K562 (cell line): ENCODE measurements around the gene MAN2B1. TPM values are rescaled to one million over a fixed set of nuclear protein-coding genes. Genes with fewer than 3 reads are reported as not detected.

Source experiments
- C11orf30 ChIP-seq: fragments of 450-650 bp; IDR thresholded peaks from 2 replicates; pipeline ENCODE4 v1.6.1; 2016; ENCODE audit warnings: low read depth, mild to moderate bottlenecking
- CTBP1 ChIP-seq: fragments of 450-650 bp; IDR thresholded peaks from 2 replicates; pipeline ENCODE4 v1.6.1; 2016; ENCODE audit warnings: borderline replicate concordance
- EHMT2 ChIP-seq: fragments of 450-650 bp; IDR thresholded peaks from 2 replicates; pipeline ENCODE4 v1.6.1; 2018; ENCODE audit warnings: antibody characterized with exemption
- ELF1 ChIP-seq: fragments of 200-800 bp; sonication (Bioruptor generic); IDR thresholded peaks from 2 replicates; pipeline ENCODE4 v1.6.1; 2016; ENCODE audit warnings: missing genetic modification characterization, missing compliant biosample characterization
- FOXM1 ChIP-seq, 2 experiments: fragments of 450-650 bp in 1 of 2; sonication (generic) in 1 of 2; formaldehyde crosslinking in 1 of 2; IDR thresholded peaks; 2 replicates each; pipeline versions ENCODE4 v1.6.1 to v1.9.0; 2017 to 2022; ENCODE audit warnings: low read depth in 2 of 2, mild to moderate bottlenecking in 2 of 2, missing genetic modification reagents in 1 of 2, moderate library complexity in 1 of 2
- HBP1 ChIP-seq: fragments of 450-650 bp; formaldehyde crosslinking; IDR thresholded peaks from 2 replicates; pipeline ENCODE4 v1.4.0; 2022; ENCODE audit warnings: missing genetic modification characterization
- NFIX ChIP-seq: fragments of 250-450 bp; sonication (Bioruptor Pico); IDR thresholded peaks from 2 replicates; pipeline ENCODE4 v1.4.0; 2020; ENCODE audit warnings: low read depth, mild to moderate bottlenecking, moderate library complexity
- SIX5 ChIP-seq, 2 experiments: IDR thresholded peaks; 2 replicates each; pipeline ENCODE4 v1.6.1; 2011; ENCODE audit warnings: low read length in 2 of 2, borderline replicate concordance in 1 of 2, low read depth in 1 of 2, mild to moderate bottlenecking in 1 of 2, moderate library complexity in 1 of 2; ENCODE audit not compliant: insufficient read depth in 1 of 2
- SMAD2 ChIP-seq: fragments of 150-350 bp; IDR thresholded peaks from 2 replicates; pipeline ENCODE4 v1.6.1; 2014; ENCODE audit warnings: low read depth, mild to moderate bottlenecking, low read length
- SNIP1 ChIP-seq: fragments of 450-650 bp; IDR thresholded peaks from 2 replicates; pipeline ENCODE4 v1.7.1; 2017; ENCODE audit warnings: low read depth, mild to moderate bottlenecking
- SRSF7 ChIP-seq: fragments of 200-400 bp; formaldehyde crosslinking; optimal IDR thresholded peaks from 2 replicates; pipeline ENCODE3; 2017; ENCODE audit warnings: mild to moderate bottlenecking, low read depth, low read length
- U2AF2 ChIP-seq: fragments of 200-400 bp; formaldehyde crosslinking; optimal IDR thresholded peaks from 2 replicates; pipeline ENCODE3; 2017; ENCODE audit warnings: low read depth, mild to moderate bottlenecking, low read length
- ZBED1 ChIP-seq: IDR thresholded peaks from 2 replicates; pipeline ENCODE4 v1.6.1; 2014
- ZBTB1 ChIP-seq: sonication (generic); formaldehyde crosslinking; IDR thresholded peaks from 2 replicates; pipeline ENCODE4 v1.8.1; 2023; ENCODE audit warnings: missing genetic modification reagents, low read depth, mild to moderate bottlenecking, borderline replicate concordance
- ZFP30 ChIP-seq: fragments of 250-450 bp; sonication (Bioruptor Pico); IDR thresholded peaks from 2 replicates; pipeline ENCODE4 v1.8.0; 2022; ENCODE audit warnings: moderate library complexity, mild to moderate bottlenecking, inconsistent platforms, borderline replicate concordance
- ZFP36 ChIP-seq: fragments of 150-350 bp; IDR thresholded peaks from 2 replicates; pipeline ENCODE4 v1.6.1; 2018; ENCODE audit warnings: low read length, low read depth; ENCODE audit not compliant: partially characterized antibody
- ZNF212 ChIP-seq: fragments of 450-650 bp; formaldehyde crosslinking; IDR thresholded peaks from 2 replicates; pipeline ENCODE4 v1.4.0; 2020; ENCODE audit warnings: mild to moderate bottlenecking
- ZNF253 ChIP-seq: fragments of 250-450 bp; sonication (Bioruptor Pico); conservative IDR thresholded peaks from 2 replicates; pipeline ENCODE4 v1.6.1; 2021; ENCODE audit warnings: mild to moderate bottlenecking
- ZNF445 ChIP-seq: fragments of 250-450 bp; sonication (Bioruptor Pico); IDR thresholded peaks from 2 replicates; pipeline ENCODE4 v1.4.0; 2020; ENCODE audit warnings: low read depth, mild to moderate bottlenecking, moderate library complexity
- ZSCAN29 ChIP-seq: fragments of 450-650 bp; IDR thresholded peaks from 2 replicates; pipeline ENCODE4 v1.6.1; 2017
- polyA plus RNA-seq, 8 experiments: library from polyadenylated mRNA; depleted of rRNA in 4 of 8; stranded (reverse) in 5 of 8; unstranded in 3 of 8; fragments of >200 nt; fragmentation: Nextera tagmentation in 2 of 8; fragmentation: Illumina TruSeq in 1 of 8; extraction: Ambion mirVana in 2 of 8; extraction: Trizol in 1 of 8; gene quantifications; 2 replicates each; pipeline versions ENCODE4 v1.2.1 to v1.2.3, GENCODE V29; 2011 to 2014; ENCODE audit warnings: inconsistent platforms in 1 of 8, missing spikeins in 1 of 8
- total RNA-seq, 7 experiments: library from RNA; depleted of rRNA in 6 of 7; stranded (reverse); fragments of >200 nt in 6 of 7; fragmentation: Illumina TruSeq in 2 of 7; extraction: Trizol in 2 of 7; gene quantifications; 2 replicates each; pipeline versions ENCODE4 v1.2.1 to v1.2.3, GENCODE V29; 2011 to 2021; ENCODE audit warnings: low replicate concordance in 1 of 7
- TF ChIP-seq, protein P1 (sequence below), 2 experiments: IDR thresholded peaks in 1 of 2; conservative IDR thresholded peaks in 1 of 2; 2 replicates each; pipeline ENCODE4 v1.6.1; 2016; ENCODE audit warnings: low read depth in 2 of 2, mild to moderate bottlenecking in 1 of 2, missing compliant biosample characterization in 1 of 2, missing genetic modification characterization in 1 of 2, moderate library complexity in 1 of 2
- TF ChIP-seq, protein P2 (sequence below): fragments of 450-650 bp; conservative IDR thresholded peaks from 2 replicates; pipeline ENCODE4 v1.6.1; 2016; ENCODE audit warnings: missing genetic modification characterization, low read depth, mild to moderate bottlenecking, control low read depth, missing compliant biosample characterization

MAN2B1 gene
- total and polyA plus RNA-seq, 9 of the 15 experiments (the other 6 are each of a cell fraction or from before 2014, with no cell fraction given) = 0.59 to 33.8 (median 11.4) TPM

GRCh38 chr19:12610540-12611360 is 55.8 kb downstream of the MAN2B1 start, which contains the start of the genes ZNF490 and ZNF791 (continued):
- TF ChIP-seq FOXM1 (IDR thresholded peaks at IDR 0.05; ENCODE audit: low read depth) = no peak
- 0 out of 2 replicates have a peak, but pooled peaks have one; percentile 37 for TF ChIP-seq FOXM1 (CRISPR knock-in tag; IDR thresholded peaks at IDR 0.05; ENCODE audit: low read depth)
- no peak for TF ChIP-seq SMAD2
- no peak for TF ChIP-seq SNIP1
- TF ChIP-seq ZSCAN29 = no peak
- TF ChIP-seq, protein P1, sequence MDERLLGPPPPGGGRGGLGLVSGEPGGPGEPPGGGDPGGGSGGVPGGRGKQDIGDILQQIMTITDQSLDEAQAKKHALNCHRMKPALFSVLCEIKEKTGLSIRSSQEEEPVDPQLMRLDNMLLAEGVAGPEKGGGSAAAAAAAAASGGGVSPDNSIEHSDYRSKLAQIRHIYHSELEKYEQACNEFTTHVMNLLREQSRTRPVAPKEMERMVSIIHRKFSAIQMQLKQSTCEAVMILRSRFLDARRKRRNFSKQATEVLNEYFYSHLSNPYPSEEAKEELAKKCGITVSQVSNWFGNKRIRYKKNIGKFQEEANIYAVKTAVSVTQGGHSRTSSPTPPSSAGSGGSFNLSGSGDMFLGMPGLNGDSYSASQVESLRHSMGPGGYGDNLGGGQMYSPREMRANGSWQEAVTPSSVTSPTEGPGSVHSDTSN (CRISPR knock-in tag; IDR thresholded peaks at IDR 0.05; ENCODE audit: low read depth) = 0 out of 2 replicates have a peak, but pooled peaks have one; percentile 2
- TF ChIP-seq, protein P1 (tag; conservative IDR thresholded peaks at IDR 0.05; ENCODE audit: low read depth) = peak; percentile 65
- peak; percentile 95 for TF ChIP-seq ELF1 (tag)
- TF ChIP-seq NFIX = no peak
- no peak; the same call in 1 of the 2 replicates for TF ChIP-seq ZBTB1 (CRISPR knock-in tag)
- TF ChIP-seq SIX5 (IDR thresholded peaks at IDR 0.05; ENCODE audit: borderline replicate concordance in 1 of 2, insufficient read depth in 1 of 2, low read depth in 1 of 2, low read length in 2 of 2) = peak; percentile 28 to 42; a peak in 3 of 4 replicates
- TF ChIP-seq, protein P2, sequence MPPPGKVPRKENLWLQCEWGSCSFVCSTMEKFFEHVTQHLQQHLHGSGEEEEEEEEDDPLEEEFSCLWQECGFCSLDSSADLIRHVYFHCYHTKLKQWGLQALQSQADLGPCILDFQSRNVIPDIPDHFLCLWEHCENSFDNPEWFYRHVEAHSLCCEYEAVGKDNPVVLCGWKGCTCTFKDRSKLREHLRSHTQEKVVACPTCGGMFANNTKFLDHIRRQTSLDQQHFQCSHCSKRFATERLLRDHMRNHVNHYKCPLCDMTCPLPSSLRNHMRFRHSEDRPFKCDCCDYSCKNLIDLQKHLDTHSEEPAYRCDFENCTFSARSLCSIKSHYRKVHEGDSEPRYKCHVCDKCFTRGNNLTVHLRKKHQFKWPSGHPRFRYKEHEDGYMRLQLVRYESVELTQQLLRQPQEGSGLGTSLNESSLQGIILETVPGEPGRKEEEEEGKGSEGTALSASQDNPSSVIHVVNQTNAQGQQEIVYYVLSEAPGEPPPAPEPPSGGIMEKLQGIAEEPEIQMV (tag) = no peak
- no peak for TF ChIP-seq U2AF2
- TF ChIP-seq C11orf30 = peak; percentile 90
- TF ChIP-seq HBP1 = no peak
- peak; percentile 90 for TF ChIP-seq CTBP1
- TF ChIP-seq ZBED1 = no peak
- no peak for TF ChIP-seq ZFP36
- no peak for TF ChIP-seq ZNF212 (CRISPR knock-in tag)
- TF ChIP-seq ZFP30 (CRISPR knock-in tag) = no peak
- TF ChIP-seq EHMT2 = no peak
- no peak for TF ChIP-seq SRSF7
- TF ChIP-seq ZNF445 (CRISPR knock-in tag) = no peak
- TF ChIP-seq ZNF253 (CRISPR knock-in tag) = no peak
